Adrenal gland (tissue), 12 donors: Measurements from ENCODE around the gene VSTM2L. TPM values are rescaled to one million over a fixed set of nuclear protein-coding genes. Genes with fewer than 3 reads are reported as not detected.

Experiments
- DNase-seq, 7 donors: peaks; one replicate each; pipeline ENCODE4 v3.0.0-alpha.2; 2019 to 2020
- H3K27ac ChIP-seq, 5 donors: fragments of 200-600 bp; sonication (generic) in 4 of 5; 1 replicate in 3 of 5; 2 replicates in 2 of 5; pipeline versions ENCODE4 v1.5.1 to v1.8.0; 2016 to 2020; ENCODE audit warnings: mild to moderate bottlenecking in 1 of 5
- H3K27me3 ChIP-seq: fragments of 200-600 bp; 2 replicates; pipeline ENCODE4 v1.8.0; 2021
- H3K36me3 ChIP-seq, 2 donors: fragments of 200-600 bp; replicated peaks in 1 of 2; 1 replicate in 1 of 2; 2 replicates in 1 of 2; pipeline versions ENCODE4 v1.5.1 to v1.8.0; 2018 to 2022
- H3K4me1 ChIP-seq, 2 donors: fragments of 200-600 bp; replicated peaks in 1 of 2; 1 replicate in 1 of 2; 2 replicates in 1 of 2; pipeline versions ENCODE4 v1.5.1 to v1.8.0; 2018 to 2021
- H3K4me3 ChIP-seq, 4 donors: fragments of 200-600 bp; sonication (generic) in 3 of 4; one replicate each; pipeline ENCODE4 v1.5.1; 2016 to 2018
- H3K9me3 ChIP-seq, 3 donors: fragments of 200-600 bp; sonication (generic) in 1 of 3; replicated peaks in 1 of 3; 1 replicate in 2 of 3; 2 replicates in 1 of 3; pipeline versions ENCODE4 v1.5.1 to v1.8.0; 2016 to 2021
- POLR2A ChIP-seq, 2 donors: fragments of 450-650 bp; IDR thresholded peaks; one replicate each; pipeline ENCODE4 v1.6.1; 2017; ENCODE audit warnings: antibody characterized with exemption in 2 of 2, mild to moderate bottlenecking in 2 of 2, moderate library complexity in 1 of 2
- WGBS, 4 donors: extraction: QIAGEN DNeasy Blood & Tissue Kit in 2 of 4; methylation state at CpG; one replicate each; pipeline versions ENCODE4 v1.1.5 to v1.1.7; 2013 to 2017; 5-methylcytosine and 5-hydroxymethylcytosine counted together
- intact Hi-C, 2 donors: fragments of 100-400 bp; cut with DNase I; formaldehyde crosslinking; loops; one replicate each; pipeline versions ENCODE4 v1.14.1 to v1.15.0; 2022 to 2023
- polyA plus RNA-seq, 3 donors: library from polyadenylated mRNA; stranded (reverse); fragments of 200-250 nt in 2 of 3; fragments of 350-450 nt in 1 of 3; fragmentation: Illumina TruSeq in 1 of 3; extraction: RNeasy Lipid Tissue Mini Kit (QIAGEN cat#74804) in 1 of 3; gene quantifications; one replicate each; pipeline ENCODE4 v1.2.3, GENCODE V29; 2013 to 2014
- total RNA-seq, 9 donors: library from RNA; depleted of rRNA in 4 of 9; stranded (reverse); fragments of >200 nt in 4 of 9; fragments of 120-200 nt in 1 of 9; fragmentation: NEBNext Ultra II Directional in 1 of 9; extraction: Animal tissue kit (Norgen Biotek cat#: 25700) in 1 of 9; gene quantifications; one replicate each; pipeline versions ENCODE4 v1.1.0 to v1.2.4, GENCODE V29; 2013 to 2023
- TF ChIP-seq, protein P1 (sequence below), 6 experiments: fragments of 450-650 bp in 4 of 6; fragments of 200-600 bp in 2 of 6; sonication (generic) in 1 of 6; IDR thresholded peaks; 1 replicate in 5 of 6; 2 replicates in 1 of 6; pipeline versions ENCODE4 v1.5.1 to v1.8.0; 2016 to 2021; ENCODE audit warnings: antibody characterized with exemption in 6 of 6, mild to moderate bottlenecking in 2 of 6, moderate library complexity in 1 of 6
- donor health status: healthy with polysubstance abuse.
- donor health status: Bipolar disorder and iron deficiency.
- donor health status: DM: yes; HTN: yes; CAD: no.
- donor health status: DM: no; HTN: no; CAD: no.
- donor health status: DM: no; HTN: no; CAD: no.
- donor health status: DM: yes; HTN: yes; CAD: no.

The VSTM2L gene
- total and polyA plus RNA-seq, 12 donors, result 0.36 to 21.8 (median 7.4) TPM

DNA sequence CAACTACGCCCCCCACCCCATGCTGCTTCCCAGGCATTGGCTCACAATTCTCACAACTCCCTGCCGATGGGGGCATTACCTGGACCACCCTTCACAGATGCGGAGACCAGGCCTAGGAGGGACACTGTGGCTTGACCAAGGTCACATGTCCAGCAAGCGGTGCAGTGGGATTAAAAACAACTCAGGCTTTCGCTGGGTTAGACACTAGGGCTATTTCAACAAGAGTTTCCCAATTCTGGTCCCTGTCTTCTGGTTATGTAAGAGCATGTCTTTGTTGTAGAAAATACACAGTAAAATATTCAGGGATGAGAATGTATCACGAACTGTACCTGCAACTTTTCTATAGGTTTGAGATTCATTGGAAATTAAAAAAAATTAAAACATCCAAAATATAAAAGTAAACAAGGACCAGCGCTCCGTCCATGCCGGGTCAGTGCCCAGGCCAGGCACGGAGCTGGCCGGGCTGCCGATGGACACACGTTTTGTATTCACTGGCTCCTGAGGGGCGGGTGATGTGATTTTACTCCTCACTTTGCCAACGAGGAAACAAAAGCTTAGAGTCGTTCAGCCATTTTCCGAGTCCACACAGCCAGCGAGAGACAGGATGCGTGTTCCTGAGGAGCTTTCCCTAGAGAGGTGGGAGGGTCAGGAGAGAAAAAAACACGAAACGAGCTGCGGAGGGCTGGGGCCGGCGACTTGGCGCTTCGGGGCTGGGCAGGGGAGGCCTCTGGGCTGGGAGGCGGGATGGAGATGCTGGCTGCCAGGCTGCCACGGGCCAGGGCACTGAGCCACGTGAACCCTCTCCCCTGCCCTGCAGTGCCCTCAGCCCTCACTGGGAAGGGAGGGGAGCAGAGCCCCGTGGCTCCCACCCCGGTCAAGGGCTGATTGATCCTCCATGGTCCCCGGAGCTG lies 17.1 kb upstream of the VSTM2L start:
- no peak for DNase-seq
- TF ChIP-seq, protein P1, sequence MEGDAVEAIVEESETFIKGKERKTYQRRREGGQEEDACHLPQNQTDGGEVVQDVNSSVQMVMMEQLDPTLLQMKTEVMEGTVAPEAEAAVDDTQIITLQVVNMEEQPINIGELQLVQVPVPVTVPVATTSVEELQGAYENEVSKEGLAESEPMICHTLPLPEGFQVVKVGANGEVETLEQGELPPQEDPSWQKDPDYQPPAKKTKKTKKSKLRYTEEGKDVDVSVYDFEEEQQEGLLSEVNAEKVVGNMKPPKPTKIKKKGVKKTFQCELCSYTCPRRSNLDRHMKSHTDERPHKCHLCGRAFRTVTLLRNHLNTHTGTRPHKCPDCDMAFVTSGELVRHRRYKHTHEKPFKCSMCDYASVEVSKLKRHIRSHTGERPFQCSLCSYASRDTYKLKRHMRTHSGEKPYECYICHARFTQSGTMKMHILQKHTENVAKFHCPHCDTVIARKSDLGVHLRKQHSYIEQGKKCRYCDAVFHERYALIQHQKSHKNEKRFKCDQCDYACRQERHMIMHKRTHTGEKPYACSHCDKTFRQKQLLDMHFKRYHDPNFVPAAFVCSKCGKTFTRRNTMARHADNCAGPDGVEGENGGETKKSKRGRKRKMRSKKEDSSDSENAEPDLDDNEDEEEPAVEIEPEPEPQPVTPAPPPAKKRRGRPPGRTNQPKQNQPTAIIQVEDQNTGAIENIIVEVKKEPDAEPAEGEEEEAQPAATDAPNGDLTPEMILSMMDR (IDR thresholded peaks at IDR 0.05), result no peak
- no peak for TF ChIP-seq POLR2A (IDR thresholded peaks at IDR 0.05)
- intact Hi-C loops, result no loop called here
- Histone ChIP-seq H3K9me3 (no peaks in the 10 kb centered on the region), H3K27ac (no peak overlapping the region), H3K4me1 (no peaks in the 10 kb centered on the region), H3K4me3 (no peak overlapping the region), H3K27me3 (no peaks in the 10 kb centered on the region), H3K36me3 (no peaks in the 10 kb centered on the region)
- WGBS, 4 donors, result 61 to 75% (median 63%) methylated on average over 30 to 32 of the region's 32 CpGs

DNA sequence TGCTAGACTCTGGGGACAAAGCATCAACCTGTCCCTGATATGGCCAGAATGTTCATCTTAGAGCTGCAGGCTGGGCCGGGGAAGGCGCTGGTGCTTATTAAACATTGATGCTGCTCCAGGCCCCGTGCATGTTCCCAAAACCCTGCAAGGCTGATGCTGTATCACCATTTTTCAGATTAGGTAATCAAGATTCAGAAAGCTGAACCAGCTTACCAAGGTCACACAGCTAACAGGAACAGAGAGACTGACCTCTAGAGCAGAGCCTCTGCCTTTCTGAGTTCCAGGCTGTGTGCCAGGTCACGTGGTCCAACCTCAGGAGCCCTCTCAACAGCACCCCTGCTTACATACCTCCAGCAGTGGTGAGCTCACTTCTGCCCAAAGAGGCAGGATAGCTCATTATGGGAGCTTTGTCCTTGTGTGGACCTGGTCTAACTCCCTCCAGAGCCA lies 16.1 kb upstream of the VSTM2L start:
- intact Hi-C loops, result no loop called here
- TF ChIP-seq, protein P1 (IDR thresholded peaks at IDR 0.05), result no peak
- TF ChIP-seq POLR2A (IDR thresholded peaks at IDR 0.05), result no peak
- DNase-seq, result peak; percentile 47 to 81 (median 79)
- no peak overlapping the region for H3K4me3 ChIP-seq
- WGBS, 4 donors, result 41 to 82% (median 59%) methylated on average over 3 to 4 of the region's 4 CpGs
- H3K27me3 ChIP-seq, result no peaks in the 10 kb centered on the region
- no peak overlapping the region for H3K27ac ChIP-seq
- H3K9me3 ChIP-seq, result no peaks in the 10 kb centered on the region
- no peaks in the 10 kb centered on the region for H3K4me1 ChIP-seq
- no peaks in the 10 kb centered on the region for H3K36me3 ChIP-seq

DNA sequence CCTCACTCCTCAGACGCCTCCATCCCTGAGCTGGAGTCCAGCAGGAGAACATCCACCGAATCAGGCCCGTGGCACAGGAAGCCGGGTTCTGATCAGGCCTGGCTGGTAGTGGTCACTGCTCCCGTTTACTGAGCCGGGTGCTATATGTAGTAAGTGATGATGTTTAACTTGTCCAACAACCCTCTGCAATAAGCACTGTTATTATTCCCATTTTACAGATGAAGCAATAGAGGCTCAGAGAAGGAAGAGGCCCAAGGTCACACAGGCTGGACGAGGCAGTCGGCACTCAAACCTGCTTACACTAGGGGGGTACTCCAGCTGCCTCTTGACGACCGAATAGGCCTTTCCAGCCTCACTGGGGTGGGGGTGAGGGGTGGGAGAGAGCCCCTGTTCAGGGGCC lies 14.3 kb upstream of the VSTM2L start:
- Histone ChIP-seq H3K4me1 (no peaks in the 10 kb centered on the region), H3K9me3 (no peaks in the 10 kb centered on the region), H3K27me3 (no peaks in the 10 kb centered on the region), H3K36me3 (no peaks in the 10 kb centered on the region), H3K27ac (no peak overlapping the region), H3K4me3 (no peak overlapping the region)
- TF ChIP-seq, protein P1 (IDR thresholded peaks at IDR 0.05), result no peak
- TF ChIP-seq POLR2A (IDR thresholded peaks at IDR 0.05), result no peak
- DNase-seq, result no peak
- 90 to 94% (median 93%) methylated on average over 3 to 10 of the region's 10 CpGs for WGBS, 4 donors
- intact Hi-C loops, result no loop called here

DNA sequence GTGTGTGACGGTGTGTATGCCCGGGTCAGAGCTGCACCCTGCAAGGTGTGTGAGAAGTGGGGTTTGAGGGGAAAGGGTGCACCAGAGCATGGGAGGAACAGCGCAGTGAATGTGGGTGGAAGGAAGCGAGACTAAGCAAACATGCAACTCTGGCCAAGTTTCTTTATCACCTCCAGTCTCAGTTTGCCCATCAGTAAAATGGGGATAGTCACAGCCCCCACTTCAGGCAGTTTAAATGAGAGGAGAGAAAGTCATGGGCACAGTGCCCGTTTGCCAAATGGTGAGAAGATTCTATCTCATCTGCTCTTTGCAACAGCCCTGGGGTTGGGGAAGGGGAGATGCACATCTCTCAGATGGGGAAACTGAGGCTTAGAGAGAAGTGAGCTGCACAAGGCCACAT lies 12.8 kb upstream of the VSTM2L start:
- Histone ChIP-seq H3K4me3 (no peak overlapping the region), H3K4me1 (no peaks in the 10 kb centered on the region), H3K9me3 (no peaks in the 10 kb centered on the region), H3K36me3 (no peaks in the 10 kb centered on the region), H3K27ac (no peak overlapping the region), H3K27me3 (no peaks in the 10 kb centered on the region)
- 85 to 92% (median 88%) methylated on average over 5 of the region's 5 CpGs for WGBS, 4 donors
- no peak for DNase-seq
- intact Hi-C loops, result no loop called here
- TF ChIP-seq POLR2A (IDR thresholded peaks at IDR 0.05), result no peak
- TF ChIP-seq, protein P1 (IDR thresholded peaks at IDR 0.05), result no peak
